ENCODE data around the gene GTF3C5.

GRCh38 chr9:133105461-133105770 is 74.6 kb downstream of the GTF3C5 start:
- TF ChIP-seq POLR2AphosphoS5 (IDR thresholded peaks at IDR 0.05; ENCODE audit: low read depth, low read length), result no peak
- TF ChIP-seq TAF1 (IDR thresholded peaks at IDR 0.05; ENCODE audit: borderline replicate concordance, insufficient read depth, low read length), result no peak

Data from PFSK-1 (cell line).